Hindlimb muscle (tissue), 1 donor: Measurements from ENCODE around the gene SFN. TPM values are rescaled to one million over a fixed set of nuclear protein-coding genes. Genes with fewer than 3 reads are reported as not detected.

Source experiments
- polyA plus RNA-seq: library from polyadenylated mRNA; unstranded; fragments of 120-200 nt; gene quantifications from one replicate; pipeline ENCODE4 v1.2.1, GENCODE V29; 2013; ENCODE audit not compliant: insufficient read length

The SFN gene
- polyA plus RNA-seq, 1 donor: 1.1 TPM

Other genes with a start within 250 kb of the SFN start
- 53.6 TPM for gene ARID1A, start 167.1 kb upstream of the SFN start, polyA plus RNA-seq
- 9.8 TPM for gene PIGV, start 75.2 kb upstream of the SFN start, polyA plus RNA-seq
- gene ZDHHC18, start 36.5 kb upstream of the SFN start, polyA plus RNA-seq: 18.6 TPM
- gene GPN2, start 27.1 kb downstream of the SFN start, polyA plus RNA-seq: 25.9 TPM
- 13.9 TPM for gene GPATCH3, start 37.3 kb downstream of the SFN start, polyA plus RNA-seq
- gene NR0B2, start 50.8 kb downstream of the SFN start, polyA plus RNA-seq: not detected
- gene NUDC, start 58.6 kb downstream of the SFN start, polyA plus RNA-seq: 54.8 TPM
- gene KDF1, start 97.3 kb downstream of the SFN start, polyA plus RNA-seq: not detected
- gene TRNP1, start 130.5 kb downstream of the SFN start, polyA plus RNA-seq: 1.2 TPM
- 0.35 TPM for gene TENT5B, start 149.7 kb downstream of the SFN start, polyA plus RNA-seq